ENCODE measurements around the gene CARMIL1.
"Not testable (repeated sequence)": the region's sequence is repeated elsewhere in the genome, so short reads cannot be mapped to it uniquely, and the experiment has no call there.

CARMIL1 gene

DNA sequence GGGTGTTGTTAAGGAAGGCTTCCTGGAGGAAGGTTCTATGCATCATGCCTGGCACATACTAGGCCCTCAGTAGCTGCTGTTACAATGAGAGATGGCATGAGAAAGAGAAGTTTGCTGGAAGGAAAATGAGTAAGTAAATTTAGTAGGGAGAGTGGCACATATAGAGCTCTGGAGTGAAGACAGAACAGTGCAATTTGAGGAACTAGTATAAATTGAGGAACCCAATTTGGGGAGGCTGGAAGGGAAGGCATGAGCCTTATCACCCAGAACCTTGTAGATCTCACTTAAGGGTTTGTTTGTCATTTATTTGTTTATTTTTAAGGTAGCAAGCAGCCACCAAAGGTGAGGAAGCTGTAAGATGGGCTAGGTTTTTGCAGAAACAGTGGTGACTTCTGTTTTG, 285.8 kb downstream of the CARMIL1 start:
- Mint-ChIP-seq H3K36me3 (no peaks in the 10 kb centered on the region), H3K27me3 (no peaks in the 10 kb centered on the region), H3K4me1 (no peaks in the 10 kb centered on the region), H3K4me3 (no peak overlapping the region), H3K9me3 (no peaks in the 10 kb centered on the region), H3K27ac (no peak overlapping the region)
- CTCF ChIA-PET, result interaction anchor here (0.7 to 1.4 kb wide), 3 partner anchors 9 to 300 kb away, joined by 4 to 7 read pairs (median 4); no protein-coding TSS in a partner anchor
- no peak for DNase-seq

DNA sequence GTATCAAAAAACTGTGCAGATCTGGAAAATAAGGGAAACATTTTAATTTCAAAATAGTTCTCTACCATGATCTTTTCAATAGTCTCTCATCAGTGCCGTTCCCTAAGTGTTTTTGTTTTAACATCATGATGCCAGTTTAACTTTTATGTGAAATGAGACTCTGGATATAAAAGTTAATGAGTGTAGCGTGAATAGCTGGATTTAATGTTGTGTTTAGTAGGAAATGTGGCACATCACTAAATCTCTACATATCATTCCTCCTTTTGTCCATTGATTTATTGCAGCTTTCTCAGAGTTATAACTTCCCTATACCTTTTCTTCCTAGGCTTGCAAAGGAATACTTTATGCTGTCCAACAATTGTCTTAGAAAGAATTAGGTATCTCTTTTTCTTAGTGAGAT, 291.4 kb downstream of the CARMIL1 start:
- Mint-ChIP-seq H3K27me3 (peaks cover 4% of the 10 kb centered on the region), H3K36me3 (no peaks in the 10 kb centered on the region), H3K27ac (no peak overlapping the region), H3K9me3 (no peaks in the 10 kb centered on the region), H3K4me1 (no peaks in the 10 kb centered on the region), H3K4me3 (no peak overlapping the region)
- no peak for DNase-seq
- CTCF ChIA-PET, result no interaction called here

DNA sequence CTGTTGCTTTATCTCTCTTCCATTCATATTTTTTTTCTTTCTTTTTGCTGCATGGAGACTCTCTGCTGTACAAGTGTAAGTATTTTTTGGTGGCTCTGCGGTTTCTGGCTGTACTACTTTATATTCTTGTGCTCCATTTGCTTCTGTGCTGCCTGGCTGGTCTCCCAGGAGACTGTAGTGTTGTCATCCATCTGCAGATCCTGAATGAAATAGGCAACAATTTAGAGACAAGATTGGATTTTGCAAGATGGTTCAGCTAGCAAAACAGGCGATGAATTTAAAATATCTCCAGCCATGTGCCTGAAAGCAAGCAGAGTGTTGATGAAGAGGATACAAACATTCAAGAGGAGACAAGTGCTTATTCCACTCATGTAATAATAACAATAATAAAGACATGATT, 297.7 kb downstream of the CARMIL1 start:
- peaks cover 4% of the 10 kb centered on the region for H3K27me3 Mint-ChIP-seq
- no peak for DNase-seq
- no peak overlapping the region for H3K4me3 Mint-ChIP-seq
- no peaks in the 10 kb centered on the region for H3K9me3 Mint-ChIP-seq
- no peaks in the 10 kb centered on the region for H3K36me3 Mint-ChIP-seq
- H3K27ac Mint-ChIP-seq, result no peak overlapping the region
- CTCF ChIA-PET, result interaction anchor here (1.2 kb wide), 1 partner anchor 311 kb away, joined by 6 read pairs; no protein-coding TSS in a partner anchor
- peaks cover 11% of the 10 kb centered on the region for H3K4me1 Mint-ChIP-seq

DNA sequence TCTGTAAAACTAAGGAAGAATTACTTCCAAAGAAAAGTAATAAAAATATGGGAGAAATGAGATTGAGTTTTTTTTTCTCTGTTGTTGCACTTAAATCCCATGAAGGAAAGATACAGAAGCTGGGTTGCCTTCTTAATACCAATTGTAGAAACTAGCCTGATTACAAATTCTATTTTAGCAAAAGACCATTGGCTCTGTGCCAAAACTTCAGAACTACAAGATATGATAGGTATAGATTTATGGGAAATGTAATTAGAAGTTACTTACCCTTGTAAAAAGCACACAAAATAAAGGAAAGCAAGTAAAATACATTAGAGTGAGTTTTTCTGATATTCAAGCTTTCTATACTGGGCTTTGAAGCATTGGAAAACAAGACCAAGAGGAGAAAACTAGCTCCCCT, 299.4 kb downstream of the CARMIL1 start:
- Mint-ChIP-seq H3K4me3 (no peak overlapping the region), H3K4me1 (peaks cover 24% of the 10 kb centered on the region), H3K27ac (no peak overlapping the region), H3K36me3 (no peaks in the 10 kb centered on the region), H3K27me3 (no peaks in the 10 kb centered on the region), H3K9me3 (peaks cover 2% of the 10 kb centered on the region)
- CTCF ChIA-PET, result interaction anchor here (0.7 kb wide), 1 partner anchor 107 kb away, joined by 3 read pairs; no protein-coding TSS in a partner anchor
- DNase-seq, result no peak

DNA sequence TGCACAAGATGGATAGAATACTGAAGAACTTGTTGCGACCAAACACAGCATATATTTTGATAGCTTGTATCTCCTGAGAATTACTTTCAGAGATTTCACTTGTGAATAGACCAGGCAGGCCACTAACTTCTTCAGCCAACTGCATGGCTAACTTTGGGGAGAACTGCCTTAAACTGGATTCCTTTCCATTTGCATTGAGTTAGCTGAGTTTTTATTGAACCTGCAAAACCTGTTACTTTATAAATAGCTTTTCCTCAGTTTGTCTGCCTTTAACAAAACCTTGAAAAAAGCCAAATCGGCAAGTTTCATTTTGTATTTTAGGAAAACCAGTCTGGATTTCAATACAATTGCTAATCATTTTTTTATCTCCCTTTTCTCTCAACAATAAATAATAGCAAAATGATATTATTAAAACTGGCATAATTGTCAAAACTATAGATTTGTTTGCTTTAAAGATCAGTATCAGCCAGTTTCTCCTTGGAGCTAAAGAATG, 300.3 kb downstream of the CARMIL1 start:
- no peak for DNase-seq
- CTCF ChIA-PET, result interaction anchor here (0.8 to 2.3 kb wide), 2 partner anchors 19 to 22 kb away, joined by 4 to 6 read pairs; no protein-coding TSS in a partner anchor
- Mint-ChIP-seq H3K27me3 (no peaks in the 10 kb centered on the region), H3K4me1 (peaks cover 24% of the 10 kb centered on the region), H3K27ac (no peak overlapping the region), H3K36me3 (no peaks in the 10 kb centered on the region), H3K9me3 (peaks cover 2% of the 10 kb centered on the region), H3K4me3 (no peak overlapping the region)

DNA sequence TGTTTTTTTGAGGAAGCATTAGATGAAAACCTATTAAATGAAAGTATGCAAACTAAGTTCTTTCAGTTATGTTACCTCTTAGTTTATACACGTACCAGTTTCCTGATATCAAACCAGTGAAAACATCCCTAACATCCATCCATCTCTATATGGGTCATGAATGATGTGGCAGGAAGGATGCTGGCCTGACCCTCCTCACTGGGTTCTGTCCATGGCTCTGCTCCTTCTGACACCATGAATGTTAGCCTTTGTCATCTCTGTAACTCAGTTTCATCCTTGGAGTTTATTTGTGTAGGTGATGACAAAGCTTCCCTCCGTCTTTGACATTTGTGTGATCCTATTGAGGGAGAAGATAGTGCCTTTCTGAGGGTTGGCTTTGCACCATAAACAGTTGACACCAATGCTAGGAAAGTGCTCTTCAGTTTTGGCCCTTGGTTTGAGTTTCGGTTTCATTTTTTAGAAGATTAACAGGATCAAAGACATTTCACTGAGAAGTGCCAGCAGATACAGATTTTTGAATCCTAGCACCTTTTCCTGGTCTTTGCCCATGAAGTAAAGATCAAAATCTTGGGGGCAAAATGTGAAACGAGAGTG, 300.8 kb downstream of the CARMIL1 start:
- Mint-ChIP-seq H3K4me3 (no peak overlapping the region), H3K27ac (no peak overlapping the region), H3K36me3 (no peaks in the 10 kb centered on the region)

DNA sequence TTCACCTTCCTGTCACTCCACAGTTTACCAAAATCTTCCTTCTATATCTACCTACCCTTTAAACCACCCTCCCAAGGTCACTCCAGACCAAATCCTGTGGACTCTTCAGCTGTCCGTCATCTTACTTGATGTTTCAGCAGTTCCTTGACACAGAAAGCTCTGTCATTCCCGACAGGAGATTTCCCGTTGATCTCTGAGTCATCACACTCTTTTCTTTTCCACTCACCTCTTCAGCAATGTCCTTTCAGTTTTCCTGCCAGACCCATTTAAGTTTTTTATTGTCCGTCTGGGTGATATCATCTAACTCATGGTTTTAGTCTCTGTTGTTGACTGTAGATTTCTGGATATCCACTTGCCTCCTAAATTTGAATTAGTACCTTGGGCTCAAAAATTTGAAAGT, 302.9 kb downstream of the CARMIL1 start:
- Mint-ChIP-seq H3K27me3 (no peaks in the 10 kb centered on the region), H3K4me1 (peaks cover 24% of the 10 kb centered on the region), H3K36me3 (no peaks in the 10 kb centered on the region), H3K27ac (no peak overlapping the region), H3K4me3 (no peak overlapping the region), H3K9me3 (peaks cover 2% of the 10 kb centered on the region)
- no peak for DNase-seq
- CTCF ChIA-PET, result interaction anchor here (0.7 to 0.9 kb wide), 3 partner anchors 17 to 407 kb away, joined by 3 to 4 read pairs (median 3); no protein-coding TSS in a partner anchor

More for the DNA sequence above, 300.8 kb downstream of the CARMIL1 start:
- DNase-seq, result no peak
- Mint-ChIP-seq H3K9me3 (peaks cover 2% of the 10 kb centered on the region), H3K4me1 (peaks cover 24% of the 10 kb centered on the region), H3K27me3 (no peaks in the 10 kb centered on the region)
- CTCF ChIA-PET, result interaction anchor here (0.8 to 2.3 kb wide), 5 partner anchors 11 to 109 kb away, joined by 3 to 6 read pairs (median 3); no protein-coding TSS in a partner anchor

DNA sequence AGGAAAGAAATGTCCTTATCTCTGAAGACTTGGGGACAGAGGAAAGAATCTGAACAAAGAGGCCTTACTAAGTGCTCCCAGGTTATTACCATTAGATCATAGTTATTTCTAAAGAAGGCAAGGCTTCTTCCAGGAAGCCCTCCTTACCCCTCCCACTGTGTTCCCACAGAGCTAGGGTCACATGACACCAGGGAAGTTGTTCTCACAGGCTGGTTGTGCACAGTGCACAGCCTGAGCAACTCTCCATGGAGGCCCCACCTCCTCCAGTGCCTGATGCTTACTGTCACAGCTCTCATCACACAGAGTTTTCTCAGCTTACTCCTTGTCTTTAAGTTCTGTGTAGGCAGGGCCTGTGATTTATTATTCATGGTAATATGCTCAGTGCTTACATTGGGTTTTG, 303.9 kb downstream of the CARMIL1 start:
- Mint-ChIP-seq H3K27me3 (no peaks in the 10 kb centered on the region), H3K4me3 (no peak overlapping the region), H3K9me3 (peaks cover 2% of the 10 kb centered on the region), H3K36me3 (no peaks in the 10 kb centered on the region), H3K4me1 (peaks cover 24% of the 10 kb centered on the region), H3K27ac (peak overlapping the region; percentile 45)
- DNase-seq, result peak; percentile 32
- CTCF ChIA-PET, result no interaction called here

DNA sequence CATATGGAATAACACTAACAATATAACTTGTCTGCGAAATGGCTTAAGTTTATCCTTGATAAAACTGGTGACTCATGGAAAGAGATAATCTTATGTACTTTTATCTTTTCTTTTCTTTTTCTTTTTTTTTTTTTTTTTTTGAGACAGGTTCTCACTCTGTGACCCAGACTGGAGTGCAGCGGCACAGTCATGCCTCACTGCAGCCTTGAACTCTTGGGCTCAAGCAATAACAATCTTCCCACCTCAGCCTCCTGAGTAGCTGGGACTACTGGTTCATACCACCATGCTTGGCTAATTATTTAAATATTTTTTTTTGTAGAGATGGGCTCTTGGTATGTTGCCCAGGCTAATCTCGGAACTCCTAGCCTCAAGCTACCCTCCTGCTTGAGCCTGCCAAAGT, 304.7 kb downstream of the CARMIL1 start:
- Mint-ChIP-seq H3K9me3 (peaks cover 2% of the 10 kb centered on the region), H3K27me3 (no peaks in the 10 kb centered on the region), H3K4me1 (peaks cover 24% of the 10 kb centered on the region), H3K27ac (no peak overlapping the region), H3K36me3 (no peaks in the 10 kb centered on the region), H3K4me3 (no peak overlapping the region)
- CTCF ChIA-PET, result no interaction called here
- DNase-seq, result no peak

DNA sequence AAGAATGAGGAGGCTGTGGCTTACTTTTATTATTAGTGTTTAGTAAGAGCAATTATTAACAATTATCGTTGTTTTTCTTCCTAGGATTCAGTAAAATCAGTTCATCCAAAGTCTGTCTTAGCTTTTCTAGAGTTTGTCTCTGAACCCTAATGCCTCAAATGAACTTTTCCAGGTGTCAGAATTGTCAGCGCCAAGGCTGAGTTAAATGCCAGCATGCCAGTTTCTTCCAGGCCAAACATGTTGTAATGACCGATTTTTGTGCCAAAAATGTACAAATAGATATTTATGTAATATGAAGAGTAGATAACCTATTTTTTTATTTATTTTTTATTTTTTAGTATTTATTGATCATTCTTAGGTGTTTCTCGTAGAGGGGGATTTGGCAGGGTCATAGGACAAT, 306.1 kb downstream of the CARMIL1 start:
- Mint-ChIP-seq H3K36me3 (no peaks in the 10 kb centered on the region), H3K27me3 (no peaks in the 10 kb centered on the region), H3K4me3 (no peak overlapping the region), H3K4me1 (peaks cover 17% of the 10 kb centered on the region), H3K27ac (no peak overlapping the region), H3K9me3 (peaks cover 2% of the 10 kb centered on the region)
- DNase-seq, result no peak
- CTCF ChIA-PET, result no interaction called here

DNA sequence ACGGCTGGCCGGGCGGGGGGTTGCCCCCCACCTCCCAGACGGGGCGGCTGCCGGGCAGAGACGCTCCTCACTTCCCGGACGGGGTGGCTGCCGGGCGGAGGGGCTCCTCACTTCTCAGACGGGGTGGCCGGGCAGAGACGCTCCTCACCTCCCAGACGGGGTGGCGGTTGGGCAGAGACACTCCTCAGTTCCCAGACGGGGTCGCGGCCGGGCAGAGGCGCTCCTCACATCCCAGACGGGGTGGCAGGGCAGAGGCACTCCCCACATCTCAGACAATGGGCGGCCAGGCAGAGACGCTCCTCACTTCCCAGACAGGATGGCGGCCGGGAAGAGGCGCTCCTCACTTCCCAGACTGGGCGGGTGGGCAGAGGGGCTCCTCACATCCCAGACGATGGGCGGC, 306.9 kb downstream of the CARMIL1 start:
- H3K36me3 Mint-ChIP-seq, H3K4me3 Mint-ChIP-seq, H3K27ac Mint-ChIP-seq, DNase-seq, CTCF ChIA-PET, H3K9me3 Mint-ChIP-seq, H3K27me3 Mint-ChIP-seq: not testable (repeated sequence)
- H3K4me1 Mint-ChIP-seq, result peaks cover 13% of the 10 kb centered on the region

DNA sequence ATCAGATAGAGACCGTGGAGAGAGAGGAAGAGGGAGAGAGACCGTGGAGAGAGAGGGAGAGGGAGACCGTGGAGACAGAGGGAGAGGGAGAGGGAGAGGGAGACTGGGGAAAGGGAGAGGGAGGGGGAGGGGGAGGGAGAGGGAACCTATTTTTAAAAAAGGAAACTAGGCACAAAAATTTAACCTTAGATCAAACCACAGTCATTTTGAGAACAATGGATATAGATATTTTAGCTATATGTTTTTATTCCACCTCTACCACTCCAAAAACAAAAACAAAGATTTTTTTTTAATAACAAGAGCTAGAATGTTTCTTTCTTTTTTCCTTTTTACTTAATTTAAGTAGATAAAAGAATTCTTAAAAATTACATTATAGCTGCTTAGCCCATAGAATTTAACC, 307.8 kb downstream of the CARMIL1 start:
- DNase-seq, result no peak
- Mint-ChIP-seq H3K36me3 (no peaks in the 10 kb centered on the region), H3K4me3 (no peak overlapping the region), H3K27me3 (no peaks in the 10 kb centered on the region), H3K4me1 (peaks cover 13% of the 10 kb centered on the region), H3K27ac (no peak overlapping the region), H3K9me3 (peaks cover 2% of the 10 kb centered on the region)
- CTCF ChIA-PET, result interaction anchor here (0.9 kb wide), 1 partner anchor 19 kb away, joined by 3 read pairs; no protein-coding TSS in a partner anchor

DNA sequence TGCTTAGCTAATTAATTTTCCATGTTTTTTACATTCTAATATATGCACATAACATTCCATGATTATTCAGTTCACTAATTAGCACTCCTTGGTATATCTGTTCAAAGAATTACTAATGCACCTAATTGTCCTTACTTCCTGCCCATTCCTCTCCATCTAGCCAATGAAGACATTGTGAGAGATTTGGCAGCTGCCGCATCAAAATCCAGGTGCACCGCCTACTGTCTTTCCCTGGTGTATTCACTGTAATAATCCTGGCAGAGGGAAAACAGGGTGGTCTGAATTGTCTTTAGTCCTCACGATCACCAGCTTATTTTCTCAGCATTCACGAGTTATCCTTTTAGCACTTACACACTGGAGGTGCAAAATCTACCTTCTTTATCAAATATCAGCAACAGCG, 311.8 kb downstream of the CARMIL1 start:
- Mint-ChIP-seq H3K27ac (no peak overlapping the region), H3K4me3 (no peak overlapping the region), H3K4me1 (no peaks in the 10 kb centered on the region), H3K36me3 (no peaks in the 10 kb centered on the region), H3K9me3 (no peaks in the 10 kb centered on the region), H3K27me3 (no peaks in the 10 kb centered on the region)
- no peak for DNase-seq
- CTCF ChIA-PET, result interaction anchor here (1.1 to 1.5 kb wide), 2 partner anchors 10 to 11 kb away, joined by 3 to 5 read pairs; no protein-coding TSS in a partner anchor

DNA sequence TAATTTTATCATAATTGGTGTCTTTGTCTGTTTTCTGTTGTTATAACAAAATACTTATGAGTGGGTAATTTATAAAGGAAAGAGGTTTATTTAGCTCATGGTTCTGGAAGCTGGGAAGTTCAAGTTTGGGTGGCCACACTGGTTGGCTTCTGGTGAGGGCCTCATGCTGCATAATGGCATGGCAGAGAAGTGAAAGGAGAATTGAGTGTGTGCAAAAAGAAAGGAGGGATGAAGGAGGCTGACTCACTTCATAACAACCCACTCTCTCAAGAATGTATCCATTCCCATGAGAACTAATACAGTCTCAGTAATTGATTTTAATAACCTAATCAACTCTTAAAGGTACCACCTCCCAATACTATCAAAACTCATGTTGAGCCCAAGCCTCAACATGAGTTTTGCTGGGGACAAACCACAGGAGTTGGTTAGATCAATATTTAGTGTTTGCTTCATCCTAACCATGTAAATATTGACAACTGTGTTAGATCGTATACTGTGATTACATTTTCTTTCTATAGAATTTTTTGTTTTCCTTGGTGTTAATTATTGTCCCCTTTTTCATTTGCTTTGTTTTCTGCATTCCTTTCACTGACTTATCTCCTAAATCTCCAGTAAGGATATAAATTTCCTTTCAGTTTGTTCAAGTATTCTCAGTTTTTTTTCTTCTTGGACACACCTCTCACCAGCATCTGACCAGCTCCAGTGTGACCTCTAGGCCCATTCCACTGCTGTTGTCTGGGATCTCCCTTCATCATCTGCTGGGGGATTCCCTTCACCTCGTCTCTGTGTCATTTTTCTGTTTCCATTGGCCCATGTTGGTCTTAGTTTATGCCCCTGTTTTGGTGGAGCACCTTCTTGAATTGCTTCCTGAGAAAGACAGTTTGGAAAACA, 318.0 kb downstream of the CARMIL1 start:
- no peak for DNase-seq
- CTCF ChIA-PET, result interaction anchor here (1.1 to 3.6 kb wide), 2 partner anchors 332 to 374 kb away, joined by 3 to 12 read pairs; no protein-coding TSS in a partner anchor
- H3K9me3 Mint-ChIP-seq, result no peaks in the 10 kb centered on the region
- H3K27me3 Mint-ChIP-seq, result no peaks in the 10 kb centered on the region
- H3K4me3 Mint-ChIP-seq, result no peak overlapping the region
- H3K36me3 Mint-ChIP-seq, result no peaks in the 10 kb centered on the region
- no peak overlapping the region for H3K27ac Mint-ChIP-seq
- H3K4me1 Mint-ChIP-seq, result peaks cover 5% of the 10 kb centered on the region

All from activated naive CD4-positive, alpha-beta T cell treated with anti-CD3 and anti-CD28 coated beads, Interleukin-2, amount 10 ng/mL, durations not matched to agents 7 days and 5 days (primary cell).